Chondrocyte (in vitro differentiated cells): ENCODE measurements around the gene BBS9. TPM values are rescaled to one million over a fixed set of nuclear protein-coding genes. Genes with fewer than 3 reads are reported as not detected.

Experiments
- DNase-seq: peaks from one replicate; pipeline ENCODE4 v3.0.0; 2021; ENCODE audit warnings: mixed read lengths, low spot score
- H3K27ac Mint-ChIP-seq: one replicate; pipeline ENCODE4 v1.8.0; 2021; ENCODE audit warnings: mild to moderate bottlenecking, moderate library complexity, mixed read lengths; ENCODE audit not compliant: unreplicated experiment
- H3K27me3 Mint-ChIP-seq: 2 replicates; pipeline ENCODE4 v1.8.0; 2021; ENCODE audit warnings: low read depth, mixed read lengths
- H3K36me3 Mint-ChIP-seq: 2 replicates; pipeline ENCODE4 v1.8.0; 2021; ENCODE audit warnings: low read depth, mixed read lengths
- H3K4me1 Mint-ChIP-seq: 2 replicates; pipeline ENCODE4 v1.8.0; 2021; ENCODE audit warnings: low read depth, mild to moderate bottlenecking, mixed read lengths
- H3K4me3 Mint-ChIP-seq: one replicate; pipeline ENCODE4 v1.8.0; 2021; ENCODE audit warnings: mild to moderate bottlenecking, moderate library complexity, mixed read lengths; ENCODE audit not compliant: unreplicated experiment
- H3K9me3 Mint-ChIP-seq: 2 replicates; pipeline ENCODE4 v1.8.0; 2021; ENCODE audit warnings: low read depth, mixed read lengths
- total RNA-seq: library from RNA; stranded (reverse); gene quantifications from 3 replicates; pipeline ENCODE4 v1.2.1, GENCODE V29; 2021
- TF ChIP-seq, protein P1 (sequence below): fragments of 200-600 bp; sonication (generic); IDR thresholded peaks from 2 replicates; pipeline ENCODE4 v1.5.0; 2021; ENCODE audit warnings: antibody characterized with exemption, mild to moderate bottlenecking, moderate library complexity

BBS9 gene
- total RNA-seq, 1 donor from 2014 or later, result 16.5 TPM

- peaks cover 10% of the 10 kb centered on the region for H3K36me3 Mint-ChIP-seq
- H3K4me3 Mint-ChIP-seq, result no peak overlapping the region
- H3K4me1 Mint-ChIP-seq, result peaks cover 9% of the 10 kb centered on the region
- no peak overlapping the region for H3K27ac Mint-ChIP-seq
- no peak for DNase-seq
- TF ChIP-seq, protein P1, sequence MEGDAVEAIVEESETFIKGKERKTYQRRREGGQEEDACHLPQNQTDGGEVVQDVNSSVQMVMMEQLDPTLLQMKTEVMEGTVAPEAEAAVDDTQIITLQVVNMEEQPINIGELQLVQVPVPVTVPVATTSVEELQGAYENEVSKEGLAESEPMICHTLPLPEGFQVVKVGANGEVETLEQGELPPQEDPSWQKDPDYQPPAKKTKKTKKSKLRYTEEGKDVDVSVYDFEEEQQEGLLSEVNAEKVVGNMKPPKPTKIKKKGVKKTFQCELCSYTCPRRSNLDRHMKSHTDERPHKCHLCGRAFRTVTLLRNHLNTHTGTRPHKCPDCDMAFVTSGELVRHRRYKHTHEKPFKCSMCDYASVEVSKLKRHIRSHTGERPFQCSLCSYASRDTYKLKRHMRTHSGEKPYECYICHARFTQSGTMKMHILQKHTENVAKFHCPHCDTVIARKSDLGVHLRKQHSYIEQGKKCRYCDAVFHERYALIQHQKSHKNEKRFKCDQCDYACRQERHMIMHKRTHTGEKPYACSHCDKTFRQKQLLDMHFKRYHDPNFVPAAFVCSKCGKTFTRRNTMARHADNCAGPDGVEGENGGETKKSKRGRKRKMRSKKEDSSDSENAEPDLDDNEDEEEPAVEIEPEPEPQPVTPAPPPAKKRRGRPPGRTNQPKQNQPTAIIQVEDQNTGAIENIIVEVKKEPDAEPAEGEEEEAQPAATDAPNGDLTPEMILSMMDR, result no peak
- no peaks in the 10 kb centered on the region for H3K27me3 Mint-ChIP-seq
- H3K9me3 Mint-ChIP-seq, result peaks cover 3% of the 10 kb centered on the region
These were observed 54.1 kb downstream of the BBS9 start for GRCh38 chr7:33183504-33183903.

DNA sequence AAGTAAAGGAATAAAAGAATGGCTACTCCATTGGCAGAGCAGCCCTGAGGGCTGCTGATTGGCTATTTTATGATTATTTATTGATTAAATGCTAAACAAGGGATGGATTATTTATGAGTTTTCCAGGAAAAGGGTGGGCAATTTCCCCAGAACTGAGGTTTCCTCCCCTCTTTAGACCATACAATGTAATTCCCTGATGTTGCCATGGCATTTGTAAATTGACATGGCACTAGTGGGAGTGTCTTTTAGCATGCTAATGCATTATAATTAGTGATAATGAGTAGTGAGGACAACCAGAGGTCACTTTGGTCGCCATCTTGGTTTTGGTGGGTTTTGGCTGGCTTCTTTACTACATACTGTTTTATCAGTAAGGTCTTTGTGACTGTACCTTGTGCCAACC lies 55.5 kb downstream of the BBS9 start:
- Mint-ChIP-seq H3K4me3 (no peak overlapping the region), H3K27me3 (no peaks in the 10 kb centered on the region), H3K27ac (no peak overlapping the region), H3K9me3 (peaks cover 3% of the 10 kb centered on the region), H3K36me3 (peaks cover 7% of the 10 kb centered on the region), H3K4me1 (peaks cover 9% of the 10 kb centered on the region)
- no peak for DNase-seq
- TF ChIP-seq, protein P1, result no peak

- no peak for DNase-seq
- Mint-ChIP-seq H3K4me3 (no peak overlapping the region), H3K27ac (no peak overlapping the region), H3K4me1 (peaks cover 9% of the 10 kb centered on the region), H3K36me3 (peaks cover 3% of the 10 kb centered on the region), H3K27me3 (no peaks in the 10 kb centered on the region), H3K9me3 (no peaks in the 10 kb centered on the region)
- TF ChIP-seq, protein P1, result peak; percentile 89
These were observed 56.4 kb downstream of the BBS9 start for GRCh38 chr7:33185786-33186185.

DNA sequence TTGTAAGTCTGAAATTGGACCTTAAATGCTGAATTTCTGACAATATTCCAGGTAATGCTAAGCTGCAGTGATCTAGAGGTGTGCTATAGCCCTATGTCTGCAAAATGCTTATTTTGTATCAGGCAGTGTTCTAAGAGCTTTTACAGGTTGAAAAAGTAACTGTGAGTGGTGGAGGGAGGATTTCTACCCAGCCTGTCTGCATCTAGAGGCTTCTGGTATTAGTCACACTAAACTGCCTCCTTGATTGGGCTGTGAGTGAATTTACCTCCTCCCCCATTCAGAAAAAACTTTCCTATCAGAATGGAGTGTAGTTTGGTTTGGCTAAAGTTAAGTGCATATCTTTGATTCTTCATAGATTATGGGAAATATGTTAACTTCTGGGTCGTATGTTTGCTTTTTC lies 56.8 kb downstream of the BBS9 start:
- no peak overlapping the region for H3K27ac Mint-ChIP-seq
- DNase-seq, result no peak
- no peaks in the 10 kb centered on the region for H3K9me3 Mint-ChIP-seq
- H3K4me3 Mint-ChIP-seq, result no peak overlapping the region
- TF ChIP-seq, protein P1, result no peak
- H3K4me1 Mint-ChIP-seq, result peaks cover 9% of the 10 kb centered on the region
- no peaks in the 10 kb centered on the region for H3K27me3 Mint-ChIP-seq
- no peaks in the 10 kb centered on the region for H3K36me3 Mint-ChIP-seq

DNA sequence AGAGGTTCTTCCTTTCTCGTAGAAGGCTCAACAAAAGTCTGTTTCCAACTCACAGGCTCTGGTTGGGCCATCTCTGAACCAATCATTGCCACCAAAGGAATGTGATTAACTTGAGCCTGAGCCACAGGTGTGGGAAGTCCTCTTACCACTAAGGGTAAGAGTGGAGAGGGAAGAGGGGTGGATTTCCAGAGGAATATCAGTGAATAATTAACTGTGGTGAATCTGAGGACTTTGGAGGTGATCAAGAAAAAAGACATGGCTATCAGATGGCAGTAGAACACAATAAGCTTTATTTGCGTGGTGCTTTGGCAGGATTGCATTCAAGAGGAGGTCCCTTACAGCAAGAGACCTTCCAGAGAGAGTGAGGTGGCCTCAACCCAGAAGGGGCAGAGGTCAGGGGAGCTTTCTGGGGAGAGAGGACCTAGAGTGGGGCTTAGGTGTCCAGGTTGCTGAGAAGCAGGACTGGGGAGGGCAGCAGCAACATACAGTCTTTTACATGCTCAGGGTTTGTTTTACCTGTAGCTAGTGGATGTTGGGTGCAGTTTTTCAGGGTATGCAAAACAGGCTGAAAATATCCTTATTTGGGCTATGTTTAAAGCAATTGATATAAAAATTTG lies 61.4 kb downstream of the BBS9 start:
- H3K27me3 Mint-ChIP-seq, result no peaks in the 10 kb centered on the region
- H3K4me3 Mint-ChIP-seq, result no peak overlapping the region
- H3K4me1 Mint-ChIP-seq, result peaks cover 10% of the 10 kb centered on the region
- TF ChIP-seq, protein P1, result no peak
- H3K36me3 Mint-ChIP-seq, result no peaks in the 10 kb centered on the region
- no peak overlapping the region for H3K27ac Mint-ChIP-seq
- peaks cover 2% of the 10 kb centered on the region for H3K9me3 Mint-ChIP-seq
- no peak for DNase-seq
